DND-41 (cell line): ENCODE data around the gene ANO1.

Experiments
- ATAC-seq: fragments of 200-7000 bp; cut with Tn5 transposase; 3 replicates; pipeline ENCODE4 v1.9.1; 2021; ENCODE audit warnings: low read depth; ENCODE audit not compliant: insufficient read depth
- DNase-seq: peaks from one replicate; pipeline ENCODE4 v3.0.0-alpha.2; 2020
- H2AFZ ChIP-seq: 2 replicates; pipeline ENCODE4 v1.6.0; 2012; ENCODE audit warnings: low read depth, low read length
- H3K27ac ChIP-seq: 2 replicates; pipeline ENCODE4 v1.5.1; 2012; ENCODE audit warnings: low read length, inconsistent platforms
- H3K27me3 ChIP-seq: fragments of 200-600 bp; sonication (generic); 2 replicates; pipeline ENCODE4 v1.6.0; 2012; ENCODE audit warnings: low read length, mild to moderate bottlenecking, inconsistent platforms; ENCODE audit not compliant: insufficient read depth, poor library complexity
- H3K36me3 ChIP-seq: 2 replicates; pipeline ENCODE4 v1.5.1; 2012; ENCODE audit warnings: low read length, inconsistent platforms; ENCODE audit not compliant: insufficient read depth
- H3K4me1 ChIP-seq: 2 replicates; pipeline ENCODE4 v1.5.1; 2012; ENCODE audit warnings: mild to moderate bottlenecking, low read length; ENCODE audit not compliant: insufficient read depth
- H3K4me2 ChIP-seq: 2 replicates; pipeline ENCODE4 v1.6.0; 2012; ENCODE audit warnings: mild to moderate bottlenecking, moderate library complexity, low read length, inconsistent platforms; ENCODE audit not compliant: insufficient read depth
- H3K4me3 ChIP-seq, 2 experiments: fragments of 200-600 bp in 1 of 2; shearing (Covaris generic) in 1 of 2; 2 replicates each; pipeline ENCODE4 v1.5.1; 2012 to 2016; ENCODE audit warnings: inconsistent platforms in 2 of 2, low read length in 2 of 2, mild to moderate bottlenecking in 2 of 2, low read depth in 1 of 2, moderate library complexity in 1 of 2
- H3K79me2 ChIP-seq: 2 replicates; pipeline ENCODE4 v1.6.0; 2012; ENCODE audit warnings: low read length, inconsistent platforms; ENCODE audit not compliant: insufficient read depth
- H3K9ac ChIP-seq: 2 replicates; pipeline ENCODE4 v1.6.0; 2012; ENCODE audit warnings: low read depth, mild to moderate bottlenecking, inconsistent platforms, low read length, moderate library complexity
- H3K9me3 ChIP-seq: 2 replicates; pipeline ENCODE4 v1.5.1; 2012; ENCODE audit warnings: low read length, moderate library complexity, mild to moderate bottlenecking, inconsistent platforms; ENCODE audit not compliant: insufficient read depth, severe bottlenecking
- H4K20me1 ChIP-seq: 2 replicates; pipeline ENCODE4 v1.6.0; 2012; ENCODE audit warnings: low read length; ENCODE audit not compliant: insufficient read depth
- CTCF ChIP-seq: IDR thresholded peaks from 2 replicates; pipeline ENCODE4 v1.5.1; 2012; ENCODE audit warnings: borderline replicate concordance, low read length, moderate library complexity, mild to moderate bottlenecking; ENCODE audit not compliant: poor library complexity, severe bottlenecking; ENCODE audit errors: extremely low read depth
- EZH2 ChIP-seq: IDR thresholded peaks from 3 replicates; pipeline ENCODE4 v1.6.1; 2012; ENCODE audit warnings: borderline replicate concordance, low read depth, mild to moderate bottlenecking, moderate library complexity, low read length, inconsistent platforms; ENCODE audit not compliant: severe bottlenecking

The ANO1 gene

GRCh38 chr11:70129051-70129592, 51.0 kb downstream of the ANO1 start:
- Histone ChIP-seq H3K4me2 (no peak overlapping the region), H3K4me3 (no peak overlapping the region), H3K9me3 (no peaks in the 10 kb centered on the region), H3K27ac (no peak overlapping the region), H3K27me3 (no peaks in the 10 kb centered on the region), H4K20me1 (no peaks in the 10 kb centered on the region; the same call in 1 of the 2 replicates), H3K36me3 (no peaks in the 10 kb centered on the region), H3K4me1 (no peaks in the 10 kb centered on the region), H3K79me2 (no peaks in the 10 kb centered on the region), H2AFZ (no peak overlapping the region), H3K9ac (no peak overlapping the region)
- TF ChIP-seq EZH2 (no peak), CTCF (no peak)
- DNase-seq (no peak), ATAC-seq (no peak)

GRCh38 chr11:70130636-70131035, 52.5 kb downstream of the ANO1 start:
- H4K20me1 ChIP-seq, result no peaks in the 10 kb centered on the region; the same call in 1 of the 2 replicates
- no peak for TF ChIP-seq EZH2
- no peak for TF ChIP-seq CTCF
- H3K27me3 ChIP-seq, result no peaks in the 10 kb centered on the region
- no peaks in the 10 kb centered on the region for H3K79me2 ChIP-seq
- H3K9ac ChIP-seq, result no peak overlapping the region
- no peaks in the 10 kb centered on the region for H3K36me3 ChIP-seq
- H3K4me3 ChIP-seq, result no peak overlapping the region
- DNase-seq (no peak), ATAC-seq (no peak)
- no peaks in the 10 kb centered on the region for H3K4me1 ChIP-seq
- no peaks in the 10 kb centered on the region for H3K9me3 ChIP-seq
- H3K27ac ChIP-seq, result no peak overlapping the region
- no peak overlapping the region for H3K4me2 ChIP-seq
- H2AFZ ChIP-seq, result no peak overlapping the region

GRCh38 chr11:70131606-70132190, 53.6 kb downstream of the ANO1 start:
- H3K36me3 ChIP-seq, result no peaks in the 10 kb centered on the region
- H3K27ac ChIP-seq, result no peak overlapping the region
- no peaks in the 10 kb centered on the region for H3K4me1 ChIP-seq
- TF ChIP-seq CTCF, result no peak
- TF ChIP-seq EZH2, result no peak
- H3K4me3 ChIP-seq, result no peak overlapping the region
- H2AFZ ChIP-seq, result no peak overlapping the region
- H3K9me3 ChIP-seq, result no peaks in the 10 kb centered on the region
- H3K79me2 ChIP-seq, result no peaks in the 10 kb centered on the region
- no peaks in the 10 kb centered on the region for H3K27me3 ChIP-seq
- no peak overlapping the region for H3K4me2 ChIP-seq
- ATAC-seq (no peak), DNase-seq (no peak)
- H3K9ac ChIP-seq, result no peak overlapping the region
- peaks cover 3% of the 10 kb centered on the region for H4K20me1 ChIP-seq

GRCh38 chr11:70132641-70133040, 54.5 kb downstream of the ANO1 start:
- Histone ChIP-seq H3K79me2 (no peaks in the 10 kb centered on the region), H3K9me3 (no peaks in the 10 kb centered on the region), H4K20me1 (peaks cover 4% of the 10 kb centered on the region), H3K4me2 (no peak overlapping the region), H2AFZ (no peak overlapping the region), H3K9ac (no peak overlapping the region), H3K4me3 (no peak overlapping the region), H3K27me3 (no peaks in the 10 kb centered on the region), H3K4me1 (no peaks in the 10 kb centered on the region), H3K27ac (no peak overlapping the region), H3K36me3 (no peaks in the 10 kb centered on the region)
- DNase-seq (no peak), ATAC-seq (no peak)
- no peak for TF ChIP-seq EZH2
- TF ChIP-seq CTCF, result no peak
